GM10847 (cell line): ENCODE results near the gene TLCD2.

Experiments
- POLR2A ChIP-seq: IDR thresholded peaks from 2 replicates; pipeline ENCODE4 v1.6.1; 2011; ENCODE audit not compliant: insufficient read length; ENCODE audit errors: extremely low read depth

Gene TLCD2

DNA sequence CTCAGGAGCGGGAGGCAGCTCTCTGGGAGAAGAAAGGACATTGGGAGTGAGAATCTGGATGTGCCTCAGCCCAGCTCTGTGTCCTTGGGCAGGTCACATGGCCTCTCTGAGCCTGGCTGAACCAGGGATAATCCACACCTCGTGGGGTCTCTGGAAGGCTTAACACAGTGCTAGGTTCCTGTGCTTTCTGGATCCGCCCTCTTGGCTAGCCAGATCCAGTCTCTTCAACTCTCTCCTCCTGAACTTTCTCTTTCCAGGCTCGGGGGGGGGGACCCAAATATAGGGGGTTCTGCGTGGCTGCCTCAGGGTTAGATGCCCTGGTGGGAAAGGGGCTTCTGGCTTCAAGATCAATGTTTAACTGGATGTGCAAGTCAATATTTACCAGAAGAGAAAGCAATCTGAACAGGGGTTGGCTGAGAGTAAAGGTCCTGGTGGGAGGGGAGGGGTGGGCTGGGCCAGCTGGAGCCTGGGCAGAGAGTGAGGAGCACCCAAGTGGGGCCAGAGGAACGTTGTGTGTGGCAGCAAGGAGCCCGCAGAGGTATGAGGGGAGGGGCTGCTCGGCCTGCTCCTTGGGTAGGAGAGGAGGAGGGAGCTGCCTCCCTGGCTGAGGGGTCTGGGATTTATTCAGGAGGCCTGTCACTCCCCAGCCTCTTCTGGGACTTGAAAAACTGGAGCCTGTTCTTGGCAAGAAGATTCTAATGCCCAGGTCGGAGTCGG lies 32.4 kb upstream of the TLCD2 start, which contains the start of gene SERPINF2:
Gene SERPINF2, plus strand, starts transcription at position 501 of the 717 bp plus-strand sequence. CDS start 2,125 bp downstream, outside the sequence.
- TF ChIP-seq POLR2A, result no peak

DNA sequence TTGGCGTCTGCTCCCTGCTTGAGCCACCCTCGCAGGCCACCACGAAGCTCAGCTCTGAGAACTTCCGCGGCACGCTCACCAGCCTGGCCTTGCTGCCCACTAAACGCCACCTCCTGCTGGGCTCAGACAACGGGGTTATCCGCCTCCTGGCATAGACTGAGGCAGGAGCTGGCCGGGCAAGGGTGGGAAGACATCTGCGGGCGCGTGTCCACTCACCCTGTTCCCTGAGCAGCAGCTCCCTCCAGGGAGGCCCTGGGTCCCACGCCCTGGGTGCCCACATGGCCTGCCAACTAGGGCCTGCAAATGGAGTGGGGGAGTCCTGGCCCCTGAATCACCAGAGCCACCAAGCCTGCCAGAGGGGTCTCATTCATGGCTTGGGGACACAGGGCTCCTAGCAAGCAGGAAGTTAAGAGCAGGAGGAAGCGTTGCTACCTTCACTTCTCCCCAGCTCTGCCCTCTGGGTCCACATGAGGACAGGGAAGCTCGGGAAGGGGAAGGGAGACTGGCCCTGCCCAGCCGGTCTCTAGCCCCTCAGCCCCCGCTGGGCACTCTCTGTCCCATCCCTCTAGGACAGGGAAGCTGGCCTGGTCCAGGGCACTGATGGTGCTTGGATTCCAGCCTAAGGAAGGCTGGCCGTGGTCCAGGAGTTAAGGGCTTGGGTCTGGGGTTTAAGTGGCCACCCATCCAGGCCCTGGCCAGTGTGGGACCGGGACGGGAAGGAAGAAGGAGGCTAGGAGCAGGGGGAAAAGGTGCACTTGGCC lies 27.5 kb upstream of the TLCD2 start:
- TF ChIP-seq POLR2A, result no peak

DNA sequence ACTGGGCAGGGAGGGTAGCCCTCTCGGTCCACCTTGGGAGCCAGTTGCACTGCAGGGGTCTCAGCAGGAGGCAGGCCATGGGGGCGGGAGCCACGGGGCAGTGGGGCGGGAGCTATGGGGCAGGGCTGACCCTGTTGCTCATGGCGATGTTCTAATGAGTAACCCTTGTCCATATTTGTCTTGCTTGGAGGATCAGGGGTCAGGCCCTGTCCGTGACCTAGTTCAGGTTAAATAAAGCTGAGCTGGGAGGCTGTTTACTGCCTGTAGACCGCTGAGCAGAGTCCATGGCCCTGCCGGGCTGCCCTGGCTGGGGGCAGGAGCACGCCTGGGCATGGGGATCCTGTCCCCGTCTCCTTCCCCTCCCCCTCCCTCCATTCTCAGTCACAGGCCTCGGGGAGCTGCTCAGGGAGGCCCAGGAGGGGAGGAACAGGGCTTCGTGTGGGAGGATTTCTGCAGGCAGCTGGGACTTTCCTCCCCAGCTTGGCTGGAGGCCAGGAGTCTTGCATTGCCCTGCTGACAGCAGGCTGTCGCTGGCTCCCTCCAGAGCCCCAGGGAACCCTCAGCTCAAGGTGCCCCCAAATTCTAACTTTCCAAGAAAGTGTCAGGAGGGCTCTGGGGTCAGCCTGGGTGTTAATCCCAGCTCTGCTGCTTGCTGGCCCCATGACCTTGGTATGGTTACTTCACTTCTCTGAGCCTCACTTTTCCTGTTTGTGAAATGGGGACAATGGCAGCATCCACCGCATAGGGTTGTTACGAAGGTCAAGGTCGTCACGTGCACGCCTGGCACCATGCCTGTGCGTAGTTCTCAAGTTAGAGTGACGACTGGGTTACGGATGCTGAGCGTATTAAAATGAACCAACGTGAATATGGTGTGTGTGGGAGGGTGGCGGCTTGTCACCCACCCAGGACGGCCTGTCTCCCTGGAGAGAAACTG lies 26.4 kb upstream of the TLCD2 start:
- no peak for TF ChIP-seq POLR2A

DNA sequence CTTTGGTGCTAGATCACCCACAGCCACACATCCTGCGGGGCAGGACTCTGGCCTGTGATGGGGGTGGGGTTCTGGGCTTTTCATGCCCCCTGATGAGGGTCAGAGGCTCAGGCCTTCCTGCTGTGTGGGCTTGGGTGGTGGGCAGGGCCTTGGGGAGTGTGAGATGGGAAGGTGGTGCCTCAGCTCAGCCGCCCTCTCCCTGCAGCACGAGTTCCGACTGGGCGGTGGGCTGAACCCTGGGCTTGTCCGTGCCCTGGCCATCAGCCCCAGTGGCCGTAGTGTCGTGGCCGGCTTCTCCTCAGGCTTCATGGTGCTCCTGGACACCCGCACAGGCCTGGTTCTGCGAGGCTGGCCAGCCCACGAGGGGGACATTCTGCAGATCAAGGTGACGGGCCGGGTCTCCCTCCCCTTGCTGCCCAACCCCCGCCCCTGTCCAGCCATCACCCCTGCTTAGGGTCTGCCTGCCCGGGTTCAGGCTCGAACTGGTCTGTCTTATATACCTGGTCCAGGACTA lies 25.7 kb upstream of the TLCD2 start:
- no peak for TF ChIP-seq POLR2A

DNA sequence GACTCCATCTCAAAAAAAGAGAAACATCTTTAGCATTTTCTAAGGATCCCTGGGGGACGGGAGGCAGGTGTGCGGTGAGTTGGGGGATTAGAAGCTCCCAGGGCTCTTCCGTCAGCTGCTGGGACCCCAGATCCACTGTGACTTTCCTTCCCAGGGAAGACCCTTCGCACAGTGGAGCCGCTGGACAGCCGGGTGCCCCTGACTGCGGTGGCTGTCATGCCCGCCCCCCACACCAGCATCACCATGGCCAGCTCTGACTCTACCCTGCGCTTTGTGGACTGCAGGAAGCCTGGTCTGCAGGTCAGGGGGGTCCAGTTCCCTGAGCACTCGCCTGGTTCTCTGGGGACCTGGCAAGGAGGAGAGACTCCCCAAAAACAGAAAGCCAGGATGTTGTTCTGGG lies 25.2 kb upstream of the TLCD2 start:
- no peak for TF ChIP-seq POLR2A

DNA sequence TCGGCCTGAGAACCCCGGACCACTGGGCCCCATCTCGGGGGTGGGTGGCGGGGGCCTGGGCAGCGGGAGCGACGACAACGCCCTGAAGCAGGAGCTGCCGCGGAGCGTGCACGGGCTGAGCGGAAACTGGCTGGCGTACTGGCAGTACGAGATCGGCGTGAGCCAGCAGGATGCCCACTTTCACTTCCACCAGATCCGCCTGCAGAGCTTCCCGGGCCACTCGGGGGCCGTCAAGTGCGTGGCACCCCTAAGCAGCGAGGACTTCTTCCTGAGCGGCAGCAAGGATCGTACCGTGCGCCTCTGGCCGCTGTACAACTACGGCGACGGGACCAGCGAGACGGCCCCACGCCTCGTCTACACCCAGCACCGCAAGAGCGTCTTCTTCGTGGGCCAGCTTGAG lies 23.6 kb upstream of the TLCD2 start:
- TF ChIP-seq POLR2A, result no peak

DNA sequence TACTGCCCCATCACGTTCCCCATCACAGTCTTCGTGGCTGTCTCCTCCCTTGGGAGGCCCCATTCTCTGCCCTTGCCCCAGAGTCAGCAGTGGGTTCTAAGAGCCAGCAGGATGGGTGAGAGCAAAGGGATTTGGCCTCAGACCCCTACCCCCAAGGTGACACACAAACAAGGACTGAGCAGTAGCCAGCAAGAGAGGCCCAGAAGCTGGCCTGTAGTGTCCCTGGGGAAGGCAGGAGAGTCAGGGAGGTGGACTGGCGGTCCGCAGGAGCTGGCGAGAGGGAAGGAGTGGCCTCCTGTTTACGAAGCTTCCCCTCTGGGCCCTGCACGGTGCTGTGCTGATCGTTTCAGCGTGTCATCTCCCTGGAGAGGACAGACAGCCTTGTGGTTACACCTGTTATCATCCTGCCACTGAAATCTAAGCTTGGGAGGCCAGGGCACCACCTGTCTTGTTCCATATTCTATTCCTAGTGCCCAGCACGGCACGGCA lies 22.7 kb upstream of the TLCD2 start:
- TF ChIP-seq POLR2A, result no peak

DNA sequence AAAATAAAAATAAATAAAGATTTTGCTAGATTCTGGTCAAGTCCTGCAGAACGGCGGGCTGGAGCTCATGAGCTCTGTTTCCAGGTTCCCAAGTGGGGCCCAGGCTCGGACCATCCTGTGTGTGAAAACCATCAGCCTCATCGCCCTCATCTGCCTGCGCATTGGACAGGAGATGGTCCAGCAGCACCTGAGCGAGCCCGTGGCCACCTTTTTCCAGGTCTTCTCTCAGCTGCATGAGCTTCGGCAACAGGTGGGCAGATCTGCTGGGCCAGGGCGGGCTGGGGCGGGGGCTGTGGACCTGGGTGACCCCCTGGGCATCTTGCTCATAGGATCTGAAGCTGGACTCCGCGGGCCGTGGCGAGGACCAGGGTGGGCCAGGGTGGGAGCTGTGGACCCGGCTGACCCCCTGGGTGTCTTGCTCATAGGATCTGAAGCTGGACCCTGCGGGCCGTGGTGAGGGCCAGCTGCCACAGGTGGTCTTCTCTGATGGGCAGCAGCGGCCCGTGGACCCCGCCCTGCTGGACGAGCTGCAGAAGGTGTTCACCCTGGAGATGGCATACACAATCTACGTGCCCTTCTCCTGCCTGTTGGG lies 22.2 kb upstream of the TLCD2 start:
- no peak for TF ChIP-seq POLR2A

DNA sequence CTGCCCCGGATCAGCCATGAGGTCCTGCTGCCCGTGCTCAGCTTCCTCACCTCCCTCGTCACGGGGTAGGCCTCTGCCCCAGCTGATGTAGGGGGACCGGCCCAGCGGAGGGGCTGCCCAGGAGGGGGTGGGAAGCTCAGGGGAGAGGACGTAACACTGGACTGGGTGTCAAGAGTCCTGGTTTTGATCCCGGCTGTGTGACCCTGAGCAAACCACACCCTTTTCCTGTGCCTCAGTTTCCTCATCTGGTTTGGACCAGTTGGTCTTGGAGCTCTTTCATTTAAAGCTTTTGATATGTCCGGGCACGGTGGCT lies 21.0 kb upstream of the TLCD2 start:
- no peak for TF ChIP-seq POLR2A

DNA sequence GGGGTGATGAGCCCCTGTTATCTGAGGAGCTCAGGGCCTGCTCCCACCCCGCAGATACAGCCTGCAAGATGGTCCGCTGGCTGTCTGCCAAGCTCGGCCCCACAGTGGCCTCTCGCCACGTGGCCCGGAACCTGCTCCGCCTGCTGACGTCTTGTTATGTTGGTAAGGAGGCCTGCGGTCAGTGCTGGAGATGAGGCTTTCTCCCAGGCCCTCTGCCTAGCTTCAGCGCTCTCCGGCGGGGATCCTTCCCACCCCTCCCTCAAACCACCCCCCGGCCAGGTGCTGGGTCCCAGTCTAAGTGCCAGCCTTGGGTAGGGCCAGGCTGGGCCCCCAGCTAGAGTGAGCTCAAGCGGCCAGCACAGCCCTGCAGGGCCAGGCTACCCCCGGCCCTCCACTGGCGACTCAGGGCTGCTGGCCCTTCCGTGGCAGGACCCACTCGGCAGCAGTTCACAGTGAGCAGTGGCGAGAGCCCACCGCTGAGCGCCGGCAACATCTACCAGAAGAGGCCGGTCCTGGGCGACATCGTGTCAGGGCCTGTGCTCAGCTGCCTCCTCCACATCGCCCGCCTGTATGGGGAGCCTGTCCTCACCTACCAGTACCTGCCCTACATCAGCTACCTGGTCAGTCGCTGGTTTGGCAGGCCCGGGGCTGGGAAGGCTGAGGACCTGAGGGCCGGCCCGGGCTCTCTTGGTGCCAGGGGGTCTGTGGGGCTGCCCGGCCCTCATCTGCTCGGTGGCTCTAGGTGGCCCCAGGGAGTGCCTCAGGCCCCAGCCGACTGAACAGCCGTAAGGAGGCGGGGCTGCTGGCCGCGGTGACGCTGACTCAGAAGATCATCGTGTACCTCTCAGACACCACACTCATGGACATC lies 20.4 kb upstream of the TLCD2 start:
- TF ChIP-seq POLR2A, result no peak

DNA sequence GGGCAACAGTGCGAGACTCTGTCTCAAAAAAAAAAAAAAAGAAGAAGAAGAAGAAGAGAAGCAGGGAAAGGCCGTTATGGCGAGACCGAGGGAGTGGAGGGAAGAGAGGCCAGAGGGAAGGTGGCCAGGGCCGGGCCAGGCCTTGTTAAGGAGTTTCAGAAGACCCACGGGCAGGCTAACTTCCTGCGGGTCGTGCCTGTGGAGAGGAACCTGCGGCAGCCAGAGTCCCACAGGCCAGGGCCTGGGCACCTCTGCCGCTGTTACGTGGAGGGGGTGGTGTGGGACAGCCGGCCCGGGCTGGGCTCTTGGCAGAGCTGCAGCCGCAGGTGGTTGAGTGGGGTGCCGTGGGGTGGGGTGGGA lies 19.8 kb upstream of the TLCD2 start:
- no peak for TF ChIP-seq POLR2A

DNA sequence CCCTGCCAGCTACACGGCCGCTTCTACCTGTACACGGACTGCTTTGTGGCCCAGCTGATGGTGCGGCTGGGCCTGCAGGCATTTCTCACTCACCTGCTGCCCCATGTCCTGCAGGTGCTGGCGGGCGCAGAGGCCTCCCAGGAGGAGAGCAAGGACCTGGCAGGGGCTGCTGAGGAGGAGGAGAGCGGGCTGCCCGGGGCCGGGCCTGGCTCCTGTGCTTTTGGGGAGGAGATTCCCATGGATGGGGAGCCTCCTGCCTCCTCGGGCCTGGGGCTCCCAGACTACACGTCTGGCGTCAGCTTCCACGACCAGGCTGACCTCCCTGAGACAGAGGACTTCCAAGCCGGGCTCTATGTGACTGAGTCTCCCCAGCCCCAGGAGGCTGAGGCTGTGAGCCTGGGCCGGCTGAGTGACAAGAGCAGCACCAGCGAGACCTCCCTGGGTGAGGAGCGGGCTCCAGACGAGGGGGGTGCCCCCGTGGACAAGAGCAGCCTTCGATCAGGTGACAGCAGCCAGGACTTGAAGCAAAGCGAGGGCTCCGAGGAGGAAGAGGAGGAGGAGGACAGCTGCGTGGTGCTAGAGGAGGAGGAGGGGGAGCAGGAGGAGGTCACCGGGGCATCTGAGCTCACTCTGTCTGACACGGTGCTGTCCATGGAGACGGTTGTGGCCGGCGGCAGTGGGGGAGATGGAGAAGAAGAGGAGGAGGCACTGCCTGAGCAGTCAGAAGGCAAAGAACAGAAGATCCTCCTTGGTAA lies 17.9 kb upstream of the TLCD2 start:
- TF ChIP-seq POLR2A, result no peak

DNA sequence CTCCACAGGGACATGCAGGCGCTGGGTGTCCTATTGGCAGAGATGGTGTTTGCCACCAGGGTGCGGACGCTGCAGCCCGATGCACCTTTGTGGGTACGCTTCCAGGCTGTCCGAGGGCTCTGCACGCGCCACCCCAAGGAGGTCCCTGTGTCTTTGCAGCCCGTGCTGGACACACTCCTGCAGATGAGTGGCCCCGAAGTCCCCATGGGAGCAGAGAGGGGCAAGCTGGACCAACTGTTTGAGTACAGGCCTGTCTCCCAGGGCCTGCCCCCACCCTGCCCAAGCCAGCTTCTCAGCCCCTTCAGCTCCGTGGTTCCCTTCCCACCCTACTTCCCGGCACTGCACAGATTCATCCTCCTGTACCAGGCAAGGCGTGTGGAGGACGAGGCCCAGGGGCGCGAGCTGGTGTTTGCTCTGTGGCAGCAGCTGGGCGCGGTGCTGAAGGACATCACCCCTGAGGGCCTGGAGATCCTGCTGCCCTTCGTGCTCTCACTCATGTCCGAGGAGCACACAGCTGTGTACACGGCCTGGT lies 17.1 kb upstream of the TLCD2 start:
- no peak for TF ChIP-seq POLR2A
